GM20000 (cell line): ENCODE data around the gene SLC27A2.

Experiments used
- DNase-seq: peaks from one replicate; pipeline ENCODE4 v3.0.0; 2012; ENCODE audit warnings: low spot score
- TF ChIP-seq, protein P1 (sequence below): IDR thresholded peaks from 2 replicates; pipeline ENCODE4 v1.5.1; 2012; ENCODE audit warnings: mild to moderate bottlenecking, control low read depth; ENCODE audit errors: extremely low read depth, missing control alignments

Gene SLC27A2

DNA sequence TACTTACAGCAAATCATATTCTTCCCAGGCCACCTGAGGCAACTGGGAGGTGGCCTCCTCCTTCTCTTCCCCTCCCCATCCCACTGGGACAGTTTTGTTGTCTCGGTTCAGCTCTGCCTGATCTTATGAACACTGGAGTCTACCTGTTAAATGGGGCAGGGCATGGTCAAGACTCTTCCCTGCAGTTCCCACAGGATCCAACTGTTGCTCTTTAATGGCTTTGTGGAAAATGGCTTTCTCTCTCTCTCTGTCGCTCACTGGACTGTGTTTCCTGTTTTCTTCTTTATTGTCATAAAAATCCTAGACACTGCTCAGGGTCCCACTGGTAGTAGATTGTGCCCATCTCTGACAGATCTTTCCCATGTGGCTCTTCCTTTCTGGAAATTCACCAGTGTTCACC, 40.2 kb downstream of the SLC27A2 start:
- TF ChIP-seq, protein P1, sequence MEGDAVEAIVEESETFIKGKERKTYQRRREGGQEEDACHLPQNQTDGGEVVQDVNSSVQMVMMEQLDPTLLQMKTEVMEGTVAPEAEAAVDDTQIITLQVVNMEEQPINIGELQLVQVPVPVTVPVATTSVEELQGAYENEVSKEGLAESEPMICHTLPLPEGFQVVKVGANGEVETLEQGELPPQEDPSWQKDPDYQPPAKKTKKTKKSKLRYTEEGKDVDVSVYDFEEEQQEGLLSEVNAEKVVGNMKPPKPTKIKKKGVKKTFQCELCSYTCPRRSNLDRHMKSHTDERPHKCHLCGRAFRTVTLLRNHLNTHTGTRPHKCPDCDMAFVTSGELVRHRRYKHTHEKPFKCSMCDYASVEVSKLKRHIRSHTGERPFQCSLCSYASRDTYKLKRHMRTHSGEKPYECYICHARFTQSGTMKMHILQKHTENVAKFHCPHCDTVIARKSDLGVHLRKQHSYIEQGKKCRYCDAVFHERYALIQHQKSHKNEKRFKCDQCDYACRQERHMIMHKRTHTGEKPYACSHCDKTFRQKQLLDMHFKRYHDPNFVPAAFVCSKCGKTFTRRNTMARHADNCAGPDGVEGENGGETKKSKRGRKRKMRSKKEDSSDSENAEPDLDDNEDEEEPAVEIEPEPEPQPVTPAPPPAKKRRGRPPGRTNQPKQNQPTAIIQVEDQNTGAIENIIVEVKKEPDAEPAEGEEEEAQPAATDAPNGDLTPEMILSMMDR, result no peak
- no peak for DNase-seq

DNA sequence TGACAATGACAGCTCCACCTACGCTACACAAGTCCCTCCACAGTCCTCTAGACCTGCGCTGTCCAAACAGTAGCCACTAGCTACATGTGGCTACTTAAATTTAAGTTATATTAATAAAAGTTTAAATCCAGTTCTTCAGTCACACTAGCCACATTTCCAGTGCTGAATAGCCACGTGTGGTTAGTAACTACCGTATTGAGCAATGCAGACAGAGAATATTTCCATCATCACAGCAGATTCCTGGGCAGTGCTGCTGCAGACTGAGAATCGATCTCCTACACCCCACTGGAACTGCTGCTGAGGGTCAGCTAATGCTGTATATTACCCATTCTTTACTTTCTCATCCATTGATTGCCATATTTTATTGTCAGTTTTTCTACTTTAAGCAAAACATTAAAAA, 42.6 kb downstream of the SLC27A2 start:
- no peak for DNase-seq
- TF ChIP-seq, protein P1, result no peak

DNA sequence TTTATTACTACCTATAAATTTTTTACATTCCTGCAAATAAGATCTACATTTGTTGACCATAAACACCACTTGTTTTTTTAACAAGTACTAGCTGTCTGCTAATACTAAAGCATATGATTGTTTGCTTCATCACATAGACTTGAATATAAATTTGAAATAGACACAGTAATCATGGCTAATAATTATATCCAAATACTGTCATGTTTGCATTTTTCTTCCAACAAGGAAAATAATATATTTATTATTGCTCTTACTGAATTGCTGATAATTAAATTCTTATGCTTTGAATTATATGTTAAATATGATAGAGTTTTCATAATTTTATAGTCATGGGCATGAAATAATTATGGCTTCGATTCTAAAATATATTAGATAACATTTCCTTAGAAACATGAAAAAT, 43.1 kb downstream of the SLC27A2 start:
- TF ChIP-seq, protein P1, result no peak
- DNase-seq, result no peak

DNA sequence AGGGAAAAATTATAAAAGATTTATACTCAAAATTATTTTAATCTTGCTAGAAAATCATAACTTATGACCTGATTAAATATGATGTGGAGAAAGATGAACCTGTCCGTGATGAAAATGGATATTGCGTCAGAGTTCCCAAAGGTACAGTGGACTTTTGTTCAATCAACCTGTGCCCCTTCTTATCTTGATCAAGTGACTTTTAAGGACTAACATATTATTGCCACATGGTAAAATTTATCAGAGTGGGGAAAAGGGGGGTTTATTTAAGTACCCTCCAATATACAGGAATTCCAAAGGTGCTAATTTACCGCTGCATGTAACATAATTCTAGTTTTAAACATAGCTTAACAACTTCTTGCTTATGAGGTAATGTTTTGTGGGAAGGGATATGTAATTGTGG, 43.9 kb downstream of the SLC27A2 start:
- DNase-seq, result no peak
- TF ChIP-seq, protein P1, result no peak

DNA sequence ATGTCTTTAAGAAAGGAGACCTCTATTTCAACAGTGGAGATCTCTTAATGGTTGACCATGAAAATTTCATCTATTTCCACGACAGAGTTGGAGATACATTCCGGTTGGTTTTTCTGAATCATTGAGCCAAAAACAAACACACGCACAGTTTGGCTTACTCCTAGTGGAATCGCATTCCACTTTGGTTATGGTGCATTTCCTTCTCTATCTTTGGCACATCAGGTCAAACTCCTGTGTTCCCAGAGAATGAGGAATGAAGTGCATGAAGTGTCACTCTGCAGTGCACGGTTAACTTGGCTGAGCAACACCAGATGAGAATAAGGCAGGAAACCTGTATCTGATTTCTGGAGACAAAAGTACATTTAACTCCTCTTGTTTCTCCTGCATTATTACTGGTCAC, 45.1 kb downstream of the SLC27A2 start:
- TF ChIP-seq, protein P1, result no peak
- no peak for DNase-seq

DNA sequence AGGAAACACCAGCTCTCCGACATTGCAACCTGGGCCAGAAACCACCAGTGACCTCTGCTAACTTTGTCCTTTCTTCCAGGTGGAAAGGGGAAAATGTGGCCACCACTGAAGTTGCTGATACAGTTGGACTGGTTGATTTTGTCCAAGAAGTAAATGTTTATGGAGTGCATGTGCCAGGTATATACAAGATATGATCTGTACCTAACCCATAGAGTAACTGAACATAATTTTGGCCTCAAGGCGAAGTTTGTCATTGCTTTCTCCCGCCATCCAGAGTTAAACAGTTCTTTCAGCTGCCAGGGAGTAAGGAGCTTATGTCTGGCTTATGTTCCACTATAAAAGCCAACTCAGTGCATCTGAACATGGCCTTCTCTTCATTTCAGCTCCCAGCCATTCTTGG, 46.9 kb downstream of the SLC27A2 start:
- no peak for DNase-seq
- TF ChIP-seq, protein P1, result no peak

DNA sequence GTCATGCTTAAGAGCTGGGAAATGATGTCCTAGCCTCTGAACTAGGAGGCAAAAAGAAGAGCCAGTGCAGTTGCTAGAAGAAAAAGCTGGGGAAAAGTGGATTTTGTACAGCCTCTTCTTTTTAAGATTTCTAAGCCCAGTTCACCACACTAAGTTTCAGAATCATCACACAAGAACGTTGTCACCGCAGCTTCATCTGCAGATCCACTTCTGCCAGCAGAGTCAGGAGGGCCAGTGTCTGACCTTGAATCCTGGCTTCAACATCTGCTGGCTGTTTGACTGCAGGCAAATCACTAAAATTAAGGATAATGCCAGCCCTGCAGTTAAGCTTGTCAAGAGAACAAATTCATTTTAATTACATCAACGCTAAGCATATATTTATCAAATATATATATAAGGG, 47.3 kb downstream of the SLC27A2 start:
- no peak for DNase-seq
- TF ChIP-seq, protein P1, result no peak

DNA sequence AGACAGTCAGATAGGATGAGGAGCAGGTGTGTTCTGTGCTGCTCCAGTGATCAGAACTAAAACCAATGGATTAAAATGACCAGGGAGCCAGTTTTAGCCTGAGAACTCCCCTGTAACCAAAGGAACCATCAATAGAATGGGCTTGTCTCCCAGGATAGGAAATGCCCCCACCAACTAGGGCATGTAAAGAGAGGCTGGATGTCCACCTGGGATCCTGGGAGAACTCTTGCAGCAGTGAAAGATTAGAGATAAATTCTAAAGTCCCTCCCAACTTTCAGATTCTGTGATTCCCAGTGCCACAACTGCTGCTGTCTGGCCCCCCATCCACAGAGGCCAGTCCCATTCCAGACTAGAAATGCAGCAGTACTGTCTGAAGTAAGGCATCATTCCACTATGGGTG, 49.8 kb downstream of the SLC27A2 start:
- no peak for DNase-seq
- TF ChIP-seq, protein P1, result no peak
